Stomach (tissue), 9 donors: ENCODE measurements around the gene MT2A. TPM values are rescaled to one million over a fixed set of nuclear protein-coding genes. Genes with fewer than 3 reads are reported as not detected.

Experiments
- DNase-seq, 2 donors: peaks; one replicate each; pipeline versions ENCODE4 v3.0.0 to v3.0.0-alpha.2; 2013 to 2019
- H3K27ac ChIP-seq, 5 donors: fragments of 200-600 bp in 4 of 5; sonication (generic) in 4 of 5; one replicate each; pipeline ENCODE4 v1.5.1; 2013 to 2019; ENCODE audit warnings: mild to moderate bottlenecking in 1 of 5, moderate library complexity in 1 of 5
- H3K27me3 ChIP-seq, 3 donors: fragments of 200-600 bp; sonication (generic); one replicate each; pipeline ENCODE4 v1.5.1; 2017 to 2019; ENCODE audit warnings: mixed run types in 1 of 3
- H3K36me3 ChIP-seq, 4 donors: fragments of 200-600 bp; sonication (generic); 1 replicate in 3 of 4; 2 replicates in 1 of 4; pipeline ENCODE4 v1.5.1; 2016 to 2019
- H3K4me1 ChIP-seq, 4 donors: fragments of 200-600 bp; sonication (generic); one replicate each; pipeline ENCODE4 v1.5.1; 2016 to 2019
- H3K4me3 ChIP-seq, 4 donors: fragments of 200-600 bp; sonication (generic) in 3 of 4; one replicate each; pipeline ENCODE4 v1.5.1; 2016 to 2019; ENCODE audit warnings: mild to moderate bottlenecking in 1 of 4
- H3K9me3 ChIP-seq, 4 donors: fragments of 200-600 bp; sonication (generic); one replicate each; pipeline ENCODE4 v1.5.1; 2016 to 2019
- EP300 ChIP-seq: sonication (generic); formaldehyde crosslinking; IDR thresholded peaks from one replicate; pipeline ENCODE4 v1.6.1; 2017; ENCODE audit warnings: antibody characterized with exemption
- POLR2A ChIP-seq, 4 donors: fragments of 450-650 bp; IDR thresholded peaks; one replicate each; pipeline ENCODE4 v1.6.1; 2016; ENCODE audit warnings: antibody characterized with exemption in 4 of 4, control low read depth in 2 of 4, mild to moderate bottlenecking in 1 of 4, moderate library complexity in 1 of 4
- POLR2AphosphoS5 ChIP-seq, 3 donors: sonication (generic); formaldehyde crosslinking; IDR thresholded peaks; one replicate each; pipeline ENCODE4 v1.6.1; 2016; ENCODE audit warnings: antibody characterized with exemption in 3 of 3
- WGBS, 5 donors: extraction: QIAGEN DNeasy Blood & Tissue Kit in 3 of 5; methylation state at CpG; one replicate each; pipeline versions ENCODE4 v1.1.5 to v1.1.7; 2013 to 2018; 5-methylcytosine and 5-hydroxymethylcytosine counted together
- intact Hi-C: fragments of 100-400 bp; cut with DNase I; formaldehyde crosslinking; loops from one replicate; pipeline ENCODE4 v1.15.1; 2023; ENCODE audit warnings: low total_unique reads
- polyA plus RNA-seq, 3 donors: library from polyadenylated mRNA; stranded (reverse); fragments of 200-250 nt; gene quantifications; one replicate each; pipeline ENCODE4 v1.2.3, GENCODE V29; 2013
- total RNA-seq, 5 donors: library from RNA; depleted of rRNA; stranded (reverse); fragments of >200 nt; gene quantifications; one replicate each; pipeline versions ENCODE4 v1.1.0 to v1.2.3, GENCODE V29; 2014 to 2016
- TF ChIP-seq, protein P1 (sequence below), 7 experiments: fragments of 450-650 bp in 4 of 7; fragments of 200-600 bp in 3 of 7; sonication (generic) in 3 of 7; IDR thresholded peaks; one replicate each; pipeline ENCODE4 v1.5.1; 2016 to 2019; ENCODE audit warnings: antibody characterized with exemption in 7 of 7, control low read depth in 2 of 7, mild to moderate bottlenecking in 1 of 7
- donor health status: healthy with polysubstance abuse.
- donor health status: Bipolar disorder and iron deficiency.
- donor health status: healthy.

Gene MT2A
- total and polyA plus RNA-seq, 8 donors = 38.8 to 1,839 (median 213) TPM

DNA sequence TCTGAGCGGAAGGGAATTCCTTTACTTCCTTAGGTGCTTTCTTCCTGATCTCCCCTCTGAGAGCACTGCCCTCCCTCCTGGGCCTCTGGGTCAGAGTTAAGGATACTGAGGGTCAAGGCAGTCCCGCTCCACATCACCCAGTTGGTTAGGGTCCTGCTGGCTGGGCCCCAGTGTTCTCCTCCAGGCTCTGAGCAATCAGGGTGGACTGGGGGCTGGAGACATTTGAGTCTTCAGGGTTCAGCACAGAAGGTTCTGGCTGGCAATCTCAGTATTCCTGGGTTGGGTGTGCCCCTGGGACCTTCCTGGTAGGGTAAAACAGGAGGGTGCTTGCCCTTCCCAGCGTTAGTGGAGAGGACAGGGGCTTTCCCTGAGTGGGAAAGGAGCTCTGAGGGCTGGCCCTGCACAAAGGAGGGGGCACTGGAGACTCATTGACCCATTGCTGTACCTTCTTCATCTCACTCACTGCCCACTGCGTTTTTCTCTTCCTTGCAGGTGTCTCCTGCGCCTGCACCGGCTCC is 24.5 kb downstream of the MT2A start:
- 38 to 48% (median 41%) methylated on average over 5 to 6 of the region's 6 CpGs for WGBS, 5 donors
- H3K27ac ChIP-seq = peak overlapping the region; percentile 77 to 87 (median 85)
- no peaks in the 10 kb centered on the region for H3K36me3 ChIP-seq
- H3K27me3 ChIP-seq = peaks cover 0 to 60% (median 11%) of the 10 kb centered on the region in 3 donors
- H3K4me3 ChIP-seq = peak overlapping the region; percentile 54 to 61 (median 57)
- intact Hi-C loops = no loop called here
- no peak for DNase-seq
- no peaks in the 10 kb centered on the region for H3K9me3 ChIP-seq
- TF ChIP-seq POLR2A (IDR thresholded peaks at IDR 0.05) (no peak), EP300 (no peak), POLR2AphosphoS5 (IDR thresholded peaks at IDR 0.05) (no peak)
- TF ChIP-seq, protein P1, sequence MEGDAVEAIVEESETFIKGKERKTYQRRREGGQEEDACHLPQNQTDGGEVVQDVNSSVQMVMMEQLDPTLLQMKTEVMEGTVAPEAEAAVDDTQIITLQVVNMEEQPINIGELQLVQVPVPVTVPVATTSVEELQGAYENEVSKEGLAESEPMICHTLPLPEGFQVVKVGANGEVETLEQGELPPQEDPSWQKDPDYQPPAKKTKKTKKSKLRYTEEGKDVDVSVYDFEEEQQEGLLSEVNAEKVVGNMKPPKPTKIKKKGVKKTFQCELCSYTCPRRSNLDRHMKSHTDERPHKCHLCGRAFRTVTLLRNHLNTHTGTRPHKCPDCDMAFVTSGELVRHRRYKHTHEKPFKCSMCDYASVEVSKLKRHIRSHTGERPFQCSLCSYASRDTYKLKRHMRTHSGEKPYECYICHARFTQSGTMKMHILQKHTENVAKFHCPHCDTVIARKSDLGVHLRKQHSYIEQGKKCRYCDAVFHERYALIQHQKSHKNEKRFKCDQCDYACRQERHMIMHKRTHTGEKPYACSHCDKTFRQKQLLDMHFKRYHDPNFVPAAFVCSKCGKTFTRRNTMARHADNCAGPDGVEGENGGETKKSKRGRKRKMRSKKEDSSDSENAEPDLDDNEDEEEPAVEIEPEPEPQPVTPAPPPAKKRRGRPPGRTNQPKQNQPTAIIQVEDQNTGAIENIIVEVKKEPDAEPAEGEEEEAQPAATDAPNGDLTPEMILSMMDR (IDR thresholded peaks at IDR 0.05) = no peak
- peaks cover 19 to 51% (median 35%) of the 10 kb centered on the region in 4 donors for H3K4me1 ChIP-seq

DNA sequence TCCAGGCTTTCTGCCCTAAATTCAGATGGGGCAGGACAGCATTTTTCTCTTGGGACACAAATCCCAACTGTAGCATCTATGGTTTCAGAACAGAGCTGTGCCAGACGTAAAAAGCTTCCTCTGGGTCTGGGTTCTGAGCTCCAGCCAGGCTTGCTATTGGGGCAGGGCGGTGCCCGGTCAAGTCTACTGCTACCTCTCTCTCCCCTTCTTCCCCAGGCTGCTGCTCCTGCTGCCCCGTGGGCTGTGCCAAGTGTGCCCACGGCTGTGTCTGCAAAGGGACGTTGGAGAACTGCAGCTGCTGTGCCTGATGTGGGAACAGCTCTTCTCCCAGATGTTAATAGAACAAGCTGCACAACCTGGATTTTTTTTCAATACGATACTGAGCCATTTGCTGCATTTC is 25.2 kb downstream of the MT2A start:
- 52 to 75% (median 55%) methylated on average over 7 of the region's 7 CpGs for WGBS, 5 donors
- H3K36me3 ChIP-seq = no peaks in the 10 kb centered on the region
- TF ChIP-seq, protein P1 (IDR thresholded peaks at IDR 0.05) = no peak
- TF ChIP-seq EP300 = no peak
- TF ChIP-seq POLR2A (IDR thresholded peaks at IDR 0.05) = no peak
- TF ChIP-seq POLR2AphosphoS5 (IDR thresholded peaks at IDR 0.05) = no peak
- intact Hi-C loops = no loop called here
- no peaks in the 10 kb centered on the region for H3K9me3 ChIP-seq
- peaks cover 0 to 66% (median 12%) of the 10 kb centered on the region in 3 donors for H3K27me3 ChIP-seq
- H3K27ac ChIP-seq = peak overlapping the region in 4 of 5 donors; percentile 80 to 87 (median 86)
- H3K4me3 ChIP-seq = peak overlapping the region; percentile 54 to 61 (median 57)
- DNase-seq = no peak
- H3K4me1 ChIP-seq = peaks cover 21 to 57% (median 41%) of the 10 kb centered on the region in 4 donors

DNA sequence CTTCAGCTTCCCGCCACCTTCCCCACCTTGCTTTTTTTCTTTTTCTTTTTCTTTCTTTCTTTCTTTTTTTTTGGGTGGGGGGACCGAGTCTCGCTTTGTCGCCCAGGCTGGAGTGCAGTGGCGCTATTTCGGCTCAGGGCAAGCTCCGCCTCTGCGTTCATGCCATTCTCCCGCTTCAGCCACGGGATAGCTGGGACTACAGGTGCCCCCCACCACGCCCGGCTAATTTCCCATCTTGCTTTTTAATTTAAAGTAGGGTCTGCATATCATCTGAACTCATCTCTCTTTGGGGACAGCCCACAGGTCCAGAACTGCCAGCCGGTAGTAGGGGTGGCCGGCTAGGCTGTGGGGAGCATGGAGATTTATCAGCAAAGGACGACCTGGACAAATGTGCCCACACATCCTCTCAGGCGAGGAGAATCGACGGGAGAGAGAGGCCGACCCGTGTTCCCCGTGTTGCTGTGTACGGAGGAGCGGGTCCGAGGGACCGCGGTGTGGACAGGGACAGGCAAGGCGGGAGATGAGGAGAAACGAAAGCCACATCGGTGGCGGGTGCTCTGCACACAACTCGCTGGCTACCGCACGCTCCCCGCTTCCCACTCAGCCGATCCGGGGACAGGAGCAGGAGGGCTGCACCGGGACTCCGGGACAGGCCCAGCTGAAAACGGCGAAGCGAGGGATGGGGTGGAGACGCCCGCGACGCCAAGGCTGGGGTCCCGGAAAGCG is 26.5 kb downstream of the MT2A start:
- no peak for DNase-seq
- Histone ChIP-seq H3K36me3 (no peaks in the 10 kb centered on the region), H3K4me3 (peak overlapping the region; percentile 8 to 54 (median 22)), H3K9me3 (no peaks in the 10 kb centered on the region), H3K27me3 (peaks cover 0 to 80% (median 15%) of the 10 kb centered on the region in 3 donors), H3K4me1 (peaks cover 30 to 71% (median 53%) of the 10 kb centered on the region in 4 donors), H3K27ac (no peak overlapping the region)
- no peak for TF ChIP-seq POLR2AphosphoS5 (IDR thresholded peaks at IDR 0.05)
- TF ChIP-seq, protein P1 (IDR thresholded peaks at IDR 0.05) = no peak
- no peak for TF ChIP-seq POLR2A (IDR thresholded peaks at IDR 0.05)
- TF ChIP-seq EP300 = no peak
- 24 to 62% (median 29%) methylated on average over 47 of the region's 47 CpGs for WGBS, 5 donors
- intact Hi-C loops = no loop called here

DNA sequence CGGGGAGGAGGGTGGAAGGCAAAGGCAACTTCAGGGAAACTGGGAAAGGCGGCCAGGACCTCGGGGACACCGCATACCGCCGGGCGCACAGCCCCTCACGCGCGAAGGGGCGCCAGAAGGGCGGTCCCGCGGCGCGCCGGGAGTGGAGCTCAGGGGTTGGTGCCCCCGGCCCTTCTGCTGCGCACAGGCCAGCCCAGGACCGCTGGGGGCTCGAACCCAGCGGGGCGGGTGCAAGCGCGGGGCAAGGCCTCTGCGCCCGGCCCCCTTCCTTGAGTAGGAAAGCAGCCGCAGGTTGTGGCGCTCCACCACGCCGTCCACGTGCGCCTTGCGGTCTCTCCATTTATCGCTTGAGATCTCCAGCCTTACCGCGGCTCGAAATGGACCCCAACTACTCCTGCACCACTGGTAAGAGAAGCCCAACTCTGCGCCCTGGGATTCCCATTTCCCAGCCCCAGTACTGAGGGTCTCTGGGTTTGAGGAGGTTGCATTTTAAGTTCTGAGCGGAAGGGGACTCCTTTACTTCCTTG is 27.1 kb downstream of the MT2A start:
- DNase-seq = no peak
- Histone ChIP-seq H3K4me1 (peaks cover 30 to 72% (median 54%) of the 10 kb centered on the region in 4 donors), H3K4me3 (peak overlapping the region; percentile 8 to 54 (median 22)), H3K27me3 (peaks cover 0 to 83% (median 15%) of the 10 kb centered on the region in 3 donors), H3K36me3 (no peaks in the 10 kb centered on the region), H3K9me3 (no peaks in the 10 kb centered on the region), H3K27ac (no peak overlapping the region)
- WGBS, 5 donors = 12 to 41% (median 13%) methylated on average over 22 to 40 of the region's 40 CpGs
- intact Hi-C loops = no loop called here
- no peak for TF ChIP-seq POLR2AphosphoS5 (IDR thresholded peaks at IDR 0.05)
- TF ChIP-seq, protein P1 (IDR thresholded peaks at IDR 0.05) = no peak
- no peak for TF ChIP-seq EP300
- no peak for TF ChIP-seq POLR2A (IDR thresholded peaks at IDR 0.05)
